Neuronal stem cell (in vitro differentiated cells): ENCODE measurements around the gene GASK1A.
A peak's percentile ranks its signal among the peaks of the same experiment; 100 is the strongest.

Source experiments
- DNase-seq: peaks from one replicate; pipeline ENCODE4 v3.0.0-alpha.2; 2013; ENCODE audit warnings: low spot score
- H2AFZ ChIP-seq: one replicate; pipeline ENCODE4 v1.6.1; 2013; ENCODE audit warnings: mild to moderate bottlenecking, low read length, inconsistent platforms
- H2AK5ac ChIP-seq: 2 replicates; pipeline ENCODE4 v1.6.1; 2013; ENCODE audit warnings: low read depth, mild to moderate bottlenecking, inconsistent platforms, low read length, moderate library complexity, mixed read lengths
- H2BK120ac ChIP-seq: 2 replicates; pipeline ENCODE4 v1.6.1; 2013; ENCODE audit warnings: low read depth, mild to moderate bottlenecking, inconsistent platforms, low read length, moderate library complexity, mixed read lengths
- H2BK12ac ChIP-seq: one replicate; pipeline ENCODE4 v1.6.1; 2013; ENCODE audit warnings: low read length, inconsistent platforms
- H2BK15ac ChIP-seq: 2 replicates; pipeline ENCODE4 v1.6.1; 2013; ENCODE audit warnings: mild to moderate bottlenecking, low read length, inconsistent platforms, mixed read lengths
- H2BK5ac ChIP-seq: one replicate; pipeline ENCODE4 v1.6.1; 2013; ENCODE audit warnings: inconsistent platforms, mild to moderate bottlenecking, low read length, moderate library complexity
- H3K14ac ChIP-seq: one replicate; pipeline ENCODE4 v1.6.1; 2013; ENCODE audit warnings: low read length, inconsistent platforms
- H3K18ac ChIP-seq: 2 replicates; pipeline ENCODE4 v1.6.1; 2013; ENCODE audit warnings: low read length, inconsistent platforms
- H3K23ac ChIP-seq: 2 replicates; pipeline ENCODE4 v1.6.1; 2013; ENCODE audit warnings: low read depth, mild to moderate bottlenecking, mixed read lengths, low read length, inconsistent platforms; ENCODE audit not compliant: poor library complexity
- H3K27ac ChIP-seq: replicated peaks from 3 replicates; pipeline ENCODE4 v1.5.1; 2013; ENCODE audit warnings: low read length, inconsistent platforms
- H3K27me3 ChIP-seq, 3 experiments: 2 replicates each; pipeline ENCODE4 v1.6.1; 2013; ENCODE audit warnings: low read length in 3 of 3, mild to moderate bottlenecking in 2 of 3, inconsistent platforms in 1 of 3, low read depth in 1 of 3, mixed read lengths in 1 of 3, moderate library complexity in 1 of 3; ENCODE audit not compliant: control insufficient read depth in 3 of 3, insufficient read depth in 3 of 3
- H3K36me3 ChIP-seq, 2 donors: replicated peaks in 1 of 2; 2 replicates each; pipeline ENCODE4 v1.6.1; 2013; ENCODE audit warnings: low read length in 2 of 2; ENCODE audit not compliant: control insufficient read depth in 2 of 2, insufficient read depth in 2 of 2
- H3K4ac ChIP-seq: 2 replicates; pipeline ENCODE4 v1.6.1; 2013; ENCODE audit warnings: inconsistent platforms, mild to moderate bottlenecking, low read length, moderate library complexity
- H3K4me1 ChIP-seq, 2 donors: 1 replicate in 1 of 2; 2 replicates in 1 of 2; pipeline ENCODE4 v1.6.1; 2013; ENCODE audit warnings: low read length in 2 of 2, low read depth in 1 of 2; ENCODE audit not compliant: control insufficient read depth in 2 of 2, insufficient read depth in 1 of 2
- H3K4me2 ChIP-seq: one replicate; pipeline ENCODE4 v1.6.1; 2013; ENCODE audit warnings: mild to moderate bottlenecking, low read length, inconsistent platforms; ENCODE audit not compliant: insufficient read depth, poor library complexity, severe bottlenecking
- H3K4me3 ChIP-seq, 2 donors: 2 replicates each; pipeline ENCODE4 v1.5.1; 2013; ENCODE audit warnings: low read length in 2 of 2, mild to moderate bottlenecking in 2 of 2, inconsistent platforms in 1 of 2, moderate library complexity in 1 of 2
- H3K79me1 ChIP-seq: one replicate; pipeline ENCODE4 v1.6.1; 2013; ENCODE audit warnings: low read depth, mild to moderate bottlenecking, inconsistent platforms, low read length, moderate library complexity
- H3K9ac ChIP-seq: one replicate; pipeline ENCODE4 v1.6.1; 2013; ENCODE audit warnings: mild to moderate bottlenecking, low read depth, low read length, inconsistent platforms; ENCODE audit not compliant: poor library complexity
- H3K9me3 ChIP-seq, 2 donors: replicated peaks in 1 of 2; 2 replicates each; pipeline versions ENCODE3 to v1.6.1; 2013; ENCODE audit warnings: low read length in 2 of 2, mild to moderate bottlenecking in 2 of 2, inconsistent platforms in 1 of 2, low read depth in 1 of 2, mixed read lengths in 1 of 2, moderate library complexity in 1 of 2; ENCODE audit not compliant: control insufficient read depth in 2 of 2, insufficient read depth in 1 of 2
- H4K8ac ChIP-seq: one replicate; pipeline ENCODE4 v1.6.1; 2013; ENCODE audit warnings: low read depth, mild to moderate bottlenecking, inconsistent platforms, low read length, moderate library complexity
- H4K91ac ChIP-seq: one replicate; pipeline ENCODE4 v1.6.1; 2013; ENCODE audit warnings: low read length, low read depth, mild to moderate bottlenecking, inconsistent platforms; ENCODE audit not compliant: poor library complexity
- WGBS, 2 donors: extraction: QIAGEN DNeasy Blood & Tissue Kit; methylation state at CpG; one replicate each; pipeline ENCODE4 v1.1.7; 2013; ENCODE audit warnings: missing lambda C conversion rate in 2 of 2, mixed read lengths in 1 of 2; ENCODE audit not compliant: insufficient read length in 2 of 2, insufficient replicate concordance in 1 of 2; ENCODE audit errors: extremely low coverage in 2 of 2; 5-methylcytosine and 5-hydroxymethylcytosine counted together

The GASK1A gene

DNA sequence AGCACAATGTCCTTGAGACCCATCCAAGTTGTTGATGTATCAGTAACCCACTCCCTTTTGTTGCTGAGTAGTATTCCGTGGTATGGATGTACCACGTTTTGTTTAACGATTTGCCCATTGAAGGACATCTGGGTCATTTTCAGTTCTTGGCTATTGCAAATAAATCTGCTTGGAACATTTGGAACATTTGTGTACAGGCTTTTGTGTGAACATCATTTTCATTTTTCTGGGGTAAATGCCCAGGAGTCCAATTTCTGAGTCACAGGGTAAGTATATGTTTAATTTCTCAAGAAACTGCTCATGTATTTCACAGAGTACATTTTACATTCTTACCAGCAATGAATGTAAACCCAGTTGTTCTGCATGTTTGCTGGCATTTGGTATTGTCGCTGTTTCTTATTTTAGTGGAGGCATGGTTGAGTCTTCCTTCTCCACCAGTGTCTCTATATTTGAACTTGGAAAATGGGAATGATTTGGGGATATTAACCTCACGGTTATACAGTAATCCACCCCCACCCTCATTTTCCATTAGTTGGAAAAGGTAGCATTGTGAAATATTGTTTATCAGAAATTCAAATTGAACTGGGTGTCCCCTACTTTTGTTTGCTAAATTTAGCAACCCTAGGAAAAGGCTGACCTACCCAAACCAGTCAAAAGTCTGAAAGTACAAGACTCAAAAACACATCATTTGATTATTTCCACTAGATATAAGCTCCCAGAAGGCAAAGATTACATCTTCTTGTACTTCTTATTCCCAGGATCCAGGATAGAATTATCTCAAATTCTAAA lies 96.0 kb downstream of the GASK1A start:
- no peak overlapping the region for H3K9ac ChIP-seq
- no peak overlapping the region for H2AFZ ChIP-seq
- peaks cover 0 to 3% of the 10 kb centered on the region in 2 donors for H3K9me3 ChIP-seq
- H3K4me2 ChIP-seq = no peak overlapping the region
- no peak overlapping the region for H3K4me3 ChIP-seq
- H4K91ac ChIP-seq = no peak overlapping the region
- H3K23ac ChIP-seq = no peak overlapping the region
- no peak overlapping the region for H2BK5ac ChIP-seq
- H3K79me1 ChIP-seq = no peaks in the 10 kb centered on the region
- no peak overlapping the region for H3K27ac ChIP-seq
- no peak overlapping the region for H2BK120ac ChIP-seq
- no peak overlapping the region for H3K14ac ChIP-seq
- no peak overlapping the region for H4K8ac ChIP-seq
- no peak overlapping the region for H2BK15ac ChIP-seq
- no peaks in the 10 kb centered on the region for H3K4me1 ChIP-seq
- DNase-seq = no peak
- H3K27me3 ChIP-seq = no peaks in the 10 kb centered on the region
- no CpG with 5 or more reads among the region's 5 CpGs for WGBS, 2 donors
- peaks cover 10 to 14% of the 10 kb centered on the region in 2 donors for H3K36me3 ChIP-seq
- H2BK12ac ChIP-seq = no peak overlapping the region
- H3K18ac ChIP-seq = no peak overlapping the region
- no peak overlapping the region for H3K4ac ChIP-seq
- no peak overlapping the region for H2AK5ac ChIP-seq

DNA sequence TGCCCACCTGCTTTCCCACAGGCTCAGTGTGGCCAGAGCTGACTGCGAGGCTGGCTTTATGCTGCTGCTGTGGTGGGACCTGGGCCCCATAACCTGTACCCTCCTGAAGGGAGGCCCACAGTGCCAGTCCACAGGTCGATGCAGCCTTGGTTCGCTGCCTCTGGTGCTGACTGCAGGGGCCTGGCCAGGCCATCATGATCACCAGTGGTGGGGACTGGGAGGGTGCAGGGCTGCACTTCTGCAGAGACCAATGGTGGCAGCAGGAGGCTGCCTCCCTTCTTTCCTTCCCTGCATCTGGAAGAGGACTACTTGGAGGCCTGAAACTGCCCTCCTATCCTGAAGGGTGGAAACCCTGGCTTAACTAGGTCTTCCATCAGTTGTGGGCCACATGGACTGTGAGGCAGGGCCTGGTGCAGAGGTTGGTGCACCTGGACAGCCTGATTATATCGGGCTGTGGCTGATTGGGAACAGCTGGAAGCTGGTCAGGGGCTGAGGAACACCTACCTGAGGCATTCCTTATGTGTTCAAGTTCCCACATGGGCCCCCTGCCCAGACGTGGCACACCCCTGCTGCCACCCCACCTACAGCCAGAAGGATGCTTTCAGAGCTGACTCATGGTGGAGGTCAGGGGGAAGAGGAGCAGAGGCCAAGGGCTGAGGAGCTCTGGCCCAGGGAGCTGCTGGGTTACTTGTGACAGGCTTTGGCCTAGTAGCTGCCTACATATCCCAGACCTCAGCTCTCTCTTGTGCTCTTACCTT lies 97.0 kb downstream of the GASK1A start:
- Histone ChIP-seq H3K4ac (no peak overlapping the region), H3K4me3 (no peak overlapping the region), H3K9ac (peak overlapping the region; percentile 1), H3K14ac (peak overlapping the region; percentile 60), H3K79me1 (no peaks in the 10 kb centered on the region), H2AK5ac (no peak overlapping the region), H2BK120ac (no peak overlapping the region), H4K8ac (no peak overlapping the region), H2BK15ac (no peak overlapping the region), H3K23ac (peak overlapping the region; percentile 83), H3K27ac (no peak overlapping the region), H3K18ac (no peak overlapping the region), H2BK12ac (no peak overlapping the region), H3K27me3 (no peaks in the 10 kb centered on the region), H4K91ac (no peak overlapping the region), H3K4me1 (no peaks in the 10 kb centered on the region), H3K36me3 (peaks cover 20 to 24% of the 10 kb centered on the region in 2 donors), H2BK5ac (no peak overlapping the region), H3K9me3 (peaks cover 0 to 11% of the 10 kb centered on the region in 2 donors), H3K4me2 (no peak overlapping the region), H2AFZ (no peak overlapping the region)
- no CpG with 5 or more reads among the region's 5 CpGs for WGBS, 2 donors
- DNase-seq = no peak

DNA sequence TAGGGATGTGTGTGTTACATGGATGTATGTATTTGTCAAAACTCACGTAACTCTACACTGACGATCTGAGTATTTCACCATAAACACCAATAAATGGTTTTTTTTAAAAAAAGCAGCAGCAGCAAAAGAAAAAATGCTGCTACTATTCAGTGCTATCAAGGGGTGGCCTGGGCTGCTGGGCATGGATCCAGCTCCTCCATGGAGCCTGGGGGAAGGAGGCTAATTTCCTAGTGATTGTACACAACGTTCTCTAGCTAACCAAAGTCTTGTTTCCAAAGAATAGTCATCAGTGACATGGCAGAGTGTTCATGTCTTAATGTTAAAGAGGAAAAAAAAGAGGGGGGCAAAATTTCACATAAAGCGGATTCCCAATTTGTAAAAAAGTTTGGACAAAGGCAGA lies 97.7 kb downstream of the GASK1A start:
- H4K91ac ChIP-seq = no peak overlapping the region
- no peak for DNase-seq

DNA sequence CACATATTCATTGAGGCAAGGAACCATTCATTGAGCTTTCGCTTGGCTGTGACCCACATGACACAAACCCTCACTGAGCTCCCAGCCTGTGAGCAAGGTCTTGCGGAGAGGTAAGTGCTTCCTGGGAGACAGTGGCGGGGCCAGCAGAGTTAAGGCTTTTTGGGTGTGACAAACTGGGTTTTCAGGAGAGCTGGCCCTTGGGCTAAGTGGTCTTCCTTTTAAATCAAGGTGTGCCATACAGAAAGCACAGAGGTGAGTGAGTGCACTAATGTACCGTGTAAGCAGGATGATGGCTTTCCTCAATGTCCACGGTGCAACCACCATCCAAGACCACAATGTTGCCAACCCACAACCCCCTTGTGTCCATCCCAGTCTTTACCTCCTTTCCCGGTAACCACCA lies 98.2 kb downstream of the GASK1A start:
- Histone ChIP-seq H3K14ac (no peak overlapping the region), H3K4me2 (no peak overlapping the region), H3K23ac (no peak overlapping the region), H2BK5ac (no peak overlapping the region), H3K4me3 (no peak overlapping the region), H3K9me3 (peaks cover 0 to 17% of the 10 kb centered on the region in 2 donors), H3K27me3 (no peaks in the 10 kb centered on the region), H4K8ac (no peak overlapping the region), H3K36me3 (peaks cover 22 to 25% of the 10 kb centered on the region in 2 donors), H2BK120ac (no peak overlapping the region), H2BK15ac (no peak overlapping the region), H3K18ac (no peak overlapping the region), H2AK5ac (no peak overlapping the region), H3K9ac (no peak overlapping the region), H4K91ac (no peak overlapping the region), H2BK12ac (no peak overlapping the region), H3K4ac (no peak overlapping the region), H2AFZ (no peak overlapping the region), H3K27ac (no peak overlapping the region), H3K4me1 (no peaks in the 10 kb centered on the region), H3K79me1 (no peaks in the 10 kb centered on the region)
- no peak for DNase-seq
- no CpG with 5 or more reads among the region's 6 CpGs for WGBS, 2 donors

More for the DNA sequence above, 97.7 kb downstream of the GASK1A start:
- H3K27me3 ChIP-seq = no peaks in the 10 kb centered on the region
- H2BK5ac ChIP-seq = no peak overlapping the region
- H2AK5ac ChIP-seq = no peak overlapping the region
- no peak overlapping the region for H2BK15ac ChIP-seq
- no peak overlapping the region for H3K23ac ChIP-seq
- no peak overlapping the region for H4K8ac ChIP-seq
- H3K4ac ChIP-seq = no peak overlapping the region
- peaks cover 0 to 16% of the 10 kb centered on the region in 2 donors for H3K9me3 ChIP-seq
- no CpG with 5 or more reads among the region's 4 CpGs for WGBS, 2 donors
- no peak overlapping the region for H2BK120ac ChIP-seq
- H3K36me3 ChIP-seq = peaks cover 22 to 25% of the 10 kb centered on the region in 2 donors
- no peak overlapping the region for H2AFZ ChIP-seq
- H3K4me3 ChIP-seq = no peak overlapping the region
- no peaks in the 10 kb centered on the region for H3K79me1 ChIP-seq
- H3K9ac ChIP-seq = no peak overlapping the region
- no peak overlapping the region for H3K18ac ChIP-seq
- no peak overlapping the region for H3K4me2 ChIP-seq
- no peak overlapping the region for H2BK12ac ChIP-seq
- H3K14ac ChIP-seq = no peak overlapping the region
- no peak overlapping the region for H3K27ac ChIP-seq
- no peaks in the 10 kb centered on the region for H3K4me1 ChIP-seq
